Endodermal cell (in vitro differentiated cells): ENCODE measurements around the gene PLA2G4A. TPM values are rescaled to one million over a fixed set of nuclear protein-coding genes. Genes with fewer than 3 reads are reported as not detected.

Experiments
- DNase-seq: peaks from one replicate; pipeline ENCODE4 v3.0.0-alpha.2; 2017
- H3K27ac ChIP-seq: 2 replicates; pipeline ENCODE4 v1.5.1; 2013; ENCODE audit warnings: mild to moderate bottlenecking, low read depth, low read length, moderate library complexity
- H3K27me3 ChIP-seq: 2 replicates; pipeline ENCODE4 v1.6.1; 2013; ENCODE audit warnings: mild to moderate bottlenecking, low read length, moderate library complexity; ENCODE audit not compliant: insufficient read depth, control insufficient read depth, poor library complexity, severe bottlenecking
- H3K36me3 ChIP-seq: 2 replicates; pipeline ENCODE4 v1.7.0; 2013; ENCODE audit warnings: mild to moderate bottlenecking, low read length, moderate library complexity; ENCODE audit not compliant: control insufficient read depth, insufficient read depth
- H3K4me1 ChIP-seq: one replicate; pipeline ENCODE4 v1.7.0; 2013; ENCODE audit warnings: low read length; ENCODE audit not compliant: control insufficient read depth, insufficient read depth
- H3K4me3 ChIP-seq: 2 replicates; pipeline ENCODE4 v1.5.1; 2013; ENCODE audit warnings: mild to moderate bottlenecking, low read length, moderate library complexity
- H3K9ac ChIP-seq: 2 replicates; pipeline ENCODE4 v1.6.1; 2013; ENCODE audit warnings: mild to moderate bottlenecking, low read length, moderate library complexity; ENCODE audit not compliant: poor library complexity, severe bottlenecking; ENCODE audit errors: extremely low read depth
- H3K9me3 ChIP-seq: 2 replicates; pipeline ENCODE4 v1.6.1; 2013; ENCODE audit warnings: mild to moderate bottlenecking, low read length, moderate library complexity; ENCODE audit not compliant: control insufficient read depth
- H3K27ac Mint-ChIP-seq: 2 replicates; pipeline ENCODE4 v1.8.0; 2020; ENCODE audit warnings: mixed read lengths
- H3K27me3 Mint-ChIP-seq: 2 replicates; pipeline ENCODE4 v1.8.0; 2021; ENCODE audit warnings: mild to moderate bottlenecking, mixed read lengths; ENCODE audit not compliant: insufficient read depth
- H3K36me3 Mint-ChIP-seq: 2 replicates; pipeline ENCODE4 v1.8.0; 2020; ENCODE audit warnings: low read depth, mixed read lengths
- H3K4me1 Mint-ChIP-seq: 2 replicates; pipeline ENCODE4 v1.8.0; 2020; ENCODE audit warnings: mixed read lengths
- H3K4me3 Mint-ChIP-seq: 2 replicates; pipeline ENCODE4 v1.8.0; 2020; ENCODE audit warnings: mild to moderate bottlenecking, moderate library complexity, mixed read lengths
- H3K9me3 Mint-ChIP-seq: 2 replicates; pipeline ENCODE4 v1.8.0; 2020; ENCODE audit warnings: mild to moderate bottlenecking, mixed read lengths
- WGBS, 2 experiments: methylation state at CpG; one replicate each; pipeline versions ENCODE4 v1.1.5 to v1.1.7; 2013; ENCODE audit warnings: missing lambda C conversion rate in 2 of 2, mixed read lengths in 1 of 2; ENCODE audit not compliant: insufficient coverage in 1 of 2, insufficient read length in 1 of 2; 5-methylcytosine and 5-hydroxymethylcytosine counted together
- total RNA-seq, 2 donors: library from RNA; stranded (reverse); fragmentation: NEBNext Ultra II Directional in 1 of 2; extraction: Animal tissue kit (Norgen Biotek cat#: 25700) in 1 of 2; gene quantifications; 2 replicates in 1 of 2; 3 replicates in 1 of 2; pipeline ENCODE4 v1.2.1, GENCODE V29; 2021
- TF ChIP-seq, protein P1 (sequence below): fragments of 200-600 bp; sonication (generic); conservative IDR thresholded peaks from 2 replicates; pipeline ENCODE4 v1.5.0; 2021; ENCODE audit warnings: antibody characterized with exemption, mild to moderate bottlenecking

PLA2G4A gene
- total RNA-seq, 2 donors from 2014 or later = 0.35 to 1.2 TPM

DNA sequence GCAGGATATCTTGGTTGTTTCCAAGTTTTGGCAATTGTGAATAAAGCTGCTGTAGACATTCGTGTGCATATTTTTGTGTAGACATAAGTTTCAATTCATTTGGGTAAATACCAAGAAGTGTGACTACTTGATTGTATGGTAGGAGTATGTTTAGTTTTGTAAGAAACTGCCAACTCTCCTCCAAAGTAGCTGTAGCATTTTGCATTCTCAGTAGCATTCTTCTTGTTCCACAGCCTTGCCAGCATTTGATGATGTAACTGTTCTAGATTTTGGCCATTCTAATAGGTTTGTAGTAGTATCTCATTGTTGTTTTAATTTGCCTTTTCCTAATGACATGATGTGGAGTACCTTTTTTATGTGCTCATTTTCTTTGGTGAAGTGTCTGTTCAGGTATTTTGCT is 38.6 kb upstream of the PLA2G4A start:
- Histone ChIP-seq H3K27ac (no peak overlapping the region), H3K4me3 (no peak overlapping the region), H3K36me3 (no peaks in the 10 kb centered on the region), H3K9me3 (no peaks in the 10 kb centered on the region), H3K9ac (no peak overlapping the region), H3K4me1 (no peaks in the 10 kb centered on the region), H3K27me3 (no peaks in the 10 kb centered on the region)
- H3K4me3 Mint-ChIP-seq = no peak overlapping the region
- H3K27me3 Mint-ChIP-seq = no peaks in the 10 kb centered on the region
- 86% methylated on average over 1 of the region's 1 CpG; no CpG with 5 or more reads in 1 of the 2 experiments for WGBS, 2 experiments
- no peak overlapping the region for H3K27ac Mint-ChIP-seq
- no peak for DNase-seq
- TF ChIP-seq, protein P1, sequence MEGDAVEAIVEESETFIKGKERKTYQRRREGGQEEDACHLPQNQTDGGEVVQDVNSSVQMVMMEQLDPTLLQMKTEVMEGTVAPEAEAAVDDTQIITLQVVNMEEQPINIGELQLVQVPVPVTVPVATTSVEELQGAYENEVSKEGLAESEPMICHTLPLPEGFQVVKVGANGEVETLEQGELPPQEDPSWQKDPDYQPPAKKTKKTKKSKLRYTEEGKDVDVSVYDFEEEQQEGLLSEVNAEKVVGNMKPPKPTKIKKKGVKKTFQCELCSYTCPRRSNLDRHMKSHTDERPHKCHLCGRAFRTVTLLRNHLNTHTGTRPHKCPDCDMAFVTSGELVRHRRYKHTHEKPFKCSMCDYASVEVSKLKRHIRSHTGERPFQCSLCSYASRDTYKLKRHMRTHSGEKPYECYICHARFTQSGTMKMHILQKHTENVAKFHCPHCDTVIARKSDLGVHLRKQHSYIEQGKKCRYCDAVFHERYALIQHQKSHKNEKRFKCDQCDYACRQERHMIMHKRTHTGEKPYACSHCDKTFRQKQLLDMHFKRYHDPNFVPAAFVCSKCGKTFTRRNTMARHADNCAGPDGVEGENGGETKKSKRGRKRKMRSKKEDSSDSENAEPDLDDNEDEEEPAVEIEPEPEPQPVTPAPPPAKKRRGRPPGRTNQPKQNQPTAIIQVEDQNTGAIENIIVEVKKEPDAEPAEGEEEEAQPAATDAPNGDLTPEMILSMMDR = no peak
- no peaks in the 10 kb centered on the region for H3K9me3 Mint-ChIP-seq
- no peaks in the 10 kb centered on the region for H3K4me1 Mint-ChIP-seq
- no peaks in the 10 kb centered on the region for H3K36me3 Mint-ChIP-seq

DNA sequence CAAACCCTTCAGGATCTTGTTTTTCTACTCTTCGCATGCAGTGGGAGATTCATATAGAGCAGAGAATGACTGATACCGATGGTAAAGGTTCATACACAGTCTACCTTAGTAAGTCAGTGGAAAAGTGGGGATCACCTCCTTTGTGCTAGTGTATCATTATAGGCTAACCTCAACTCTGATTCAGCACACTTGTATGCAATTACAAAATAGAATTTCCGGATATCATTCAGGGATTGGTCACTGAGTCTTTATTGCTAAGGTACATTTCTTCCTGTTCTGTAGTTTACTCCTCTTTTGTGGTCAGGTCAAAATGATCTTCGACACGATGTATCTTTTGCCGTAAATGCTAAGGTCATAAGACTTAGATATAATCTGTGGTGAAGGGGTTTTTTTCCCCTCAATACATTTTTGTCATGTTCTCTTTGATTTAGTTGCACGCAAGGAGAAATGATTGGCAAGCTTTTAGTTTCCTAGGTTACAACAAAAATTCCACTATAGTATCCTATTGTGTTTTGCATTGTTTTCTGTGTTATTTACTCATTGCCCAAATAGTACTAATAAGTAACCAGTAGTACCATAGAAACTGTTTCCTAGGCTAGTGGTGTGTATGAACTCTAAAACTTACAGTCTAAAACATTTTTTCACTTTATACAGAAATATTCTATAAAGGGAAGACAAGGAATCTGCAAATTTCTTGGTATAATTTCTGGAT is 35.7 kb upstream of the PLA2G4A start:
- H3K27me3 Mint-ChIP-seq = no peaks in the 10 kb centered on the region
- no peak overlapping the region for H3K4me3 Mint-ChIP-seq
- H3K36me3 ChIP-seq = no peaks in the 10 kb centered on the region
- H3K4me3 ChIP-seq = no peak overlapping the region
- no peaks in the 10 kb centered on the region for H3K9me3 ChIP-seq
- no peak overlapping the region for H3K27ac Mint-ChIP-seq
- no peak for DNase-seq
- TF ChIP-seq, protein P1 = no peak
- H3K27ac ChIP-seq = no peak overlapping the region
- no peaks in the 10 kb centered on the region for H3K9me3 Mint-ChIP-seq
- H3K4me1 ChIP-seq = no peaks in the 10 kb centered on the region
- H3K4me1 Mint-ChIP-seq = no peaks in the 10 kb centered on the region
- 92 to 94% methylated on average over 3 to 6 of the region's 7 CpGs for WGBS, 2 experiments
- no peaks in the 10 kb centered on the region for H3K36me3 Mint-ChIP-seq
- no peaks in the 10 kb centered on the region for H3K27me3 ChIP-seq
- no peak overlapping the region for H3K9ac ChIP-seq

DNA sequence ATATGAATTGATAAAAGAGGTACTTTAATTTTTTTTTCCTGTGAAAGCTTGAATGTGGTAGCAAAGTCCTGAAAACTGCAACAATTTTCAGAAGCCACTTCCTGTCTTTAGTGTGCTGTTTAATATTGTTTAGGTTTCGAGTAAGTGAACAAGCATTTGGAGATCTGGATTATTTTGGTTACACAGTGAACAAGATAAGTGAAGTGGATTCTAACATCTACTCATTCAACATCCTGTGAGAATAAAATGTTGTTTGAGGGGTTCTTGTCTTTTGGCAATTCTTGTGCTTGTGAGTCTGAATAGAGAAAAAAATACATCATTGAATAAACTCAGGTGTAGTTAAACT is 35.2 kb upstream of the PLA2G4A start:
- DNase-seq = no peak
- H3K27ac Mint-ChIP-seq = no peak overlapping the region
- no peak overlapping the region for H3K27ac ChIP-seq
- H3K4me3 ChIP-seq = no peak overlapping the region
- 100% methylated on average over 1 of the region's 1 CpG; no CpG with 5 or more reads in 1 of the 2 experiments for WGBS, 2 experiments
- H3K36me3 Mint-ChIP-seq = no peaks in the 10 kb centered on the region
- H3K27me3 Mint-ChIP-seq = no peaks in the 10 kb centered on the region
- H3K4me1 ChIP-seq = no peaks in the 10 kb centered on the region
- no peak overlapping the region for H3K9ac ChIP-seq
- H3K9me3 Mint-ChIP-seq = no peaks in the 10 kb centered on the region
- H3K4me1 Mint-ChIP-seq = no peaks in the 10 kb centered on the region
- H3K36me3 ChIP-seq = no peaks in the 10 kb centered on the region
- H3K27me3 ChIP-seq = no peaks in the 10 kb centered on the region
- H3K9me3 ChIP-seq = no peaks in the 10 kb centered on the region
- TF ChIP-seq, protein P1 = no peak
- no peak overlapping the region for H3K4me3 Mint-ChIP-seq
